ENCODE data around the gene TRPM4. TPM values are rescaled to one million over a fixed set of nuclear protein-coding genes. Genes with fewer than 3 reads are reported as not detected.
A peak's percentile ranks its signal among the peaks of the same experiment; 100 is the strongest.

Gene TRPM4
- total RNA-seq, 1 experiment from 2014 or later: 30.0 TPM

DNA sequence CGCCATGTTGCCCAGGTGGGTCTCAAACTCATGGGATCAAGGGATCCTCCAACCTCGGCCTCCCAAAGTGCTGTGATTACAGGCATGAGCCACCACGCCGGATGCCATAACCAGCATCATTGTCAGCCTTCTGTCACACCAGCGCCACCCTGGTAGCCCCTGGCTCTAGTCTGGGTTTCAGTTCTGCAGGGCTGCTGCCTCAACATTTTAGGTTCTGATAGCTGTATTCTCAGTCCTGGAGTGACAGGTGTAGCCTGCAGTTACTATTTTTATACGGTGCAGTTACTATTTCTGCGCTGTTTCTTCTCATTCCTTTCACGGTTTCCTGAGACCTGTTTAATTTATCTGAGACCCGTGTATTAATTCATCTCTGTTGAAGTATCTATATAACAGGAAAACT is 57.1 kb downstream of the TRPM4 start:
- Histone ChIP-seq H3K27ac (ENCODE audit: low read length) (no peak overlapping the region), H3K9me2 (replicated peaks; ENCODE audit: low read length) (no peaks in the 10 kb centered on the region), H3K9ac (ENCODE audit: low read length) (no peak overlapping the region), H2AFZ (ENCODE audit: low read length) (no peak overlapping the region), H3K9me3 (ENCODE audit: low read length) (no peaks in the 10 kb centered on the region), H3K4me1 (ENCODE audit: insufficient read depth, low read length) (0 out of 2 replicates have a peak, but pooled peaks cover 10% of the 10 kb centered on the region), H3F3A (ENCODE audit: low read length, unreplicated experiment) (no peaks in the 10 kb centered on the region), H3K27me3 (ENCODE audit: low read length) (no peaks in the 10 kb centered on the region), H4K20me1 (ENCODE audit: low read length) (no peaks in the 10 kb centered on the region), H3K4me3 (ENCODE audit: low read length) (no peak overlapping the region), H3K36me3 (ENCODE audit: low read depth, low read length) (no peaks in the 10 kb centered on the region), H3K79me2 (ENCODE audit: low read length) (no peaks in the 10 kb centered on the region), H3K4me2 (ENCODE audit: low read length) (no peak overlapping the region)
- ChIA-PET POLR2A (ENCODE audit: unreplicated experiment) (no interaction called here), CTCF (no interaction called here)
- no peak for TF ChIP-seq EZH2phosphoT487 (IDR thresholded peaks at IDR 0.05; ENCODE audit: borderline replicate concordance, low read length)
- TF ChIP-seq EZH2 (IDR thresholded peaks at IDR 0.05; ENCODE audit: low read length, unreplicated experiment): no peak
- TF ChIP-seq, protein P1, sequence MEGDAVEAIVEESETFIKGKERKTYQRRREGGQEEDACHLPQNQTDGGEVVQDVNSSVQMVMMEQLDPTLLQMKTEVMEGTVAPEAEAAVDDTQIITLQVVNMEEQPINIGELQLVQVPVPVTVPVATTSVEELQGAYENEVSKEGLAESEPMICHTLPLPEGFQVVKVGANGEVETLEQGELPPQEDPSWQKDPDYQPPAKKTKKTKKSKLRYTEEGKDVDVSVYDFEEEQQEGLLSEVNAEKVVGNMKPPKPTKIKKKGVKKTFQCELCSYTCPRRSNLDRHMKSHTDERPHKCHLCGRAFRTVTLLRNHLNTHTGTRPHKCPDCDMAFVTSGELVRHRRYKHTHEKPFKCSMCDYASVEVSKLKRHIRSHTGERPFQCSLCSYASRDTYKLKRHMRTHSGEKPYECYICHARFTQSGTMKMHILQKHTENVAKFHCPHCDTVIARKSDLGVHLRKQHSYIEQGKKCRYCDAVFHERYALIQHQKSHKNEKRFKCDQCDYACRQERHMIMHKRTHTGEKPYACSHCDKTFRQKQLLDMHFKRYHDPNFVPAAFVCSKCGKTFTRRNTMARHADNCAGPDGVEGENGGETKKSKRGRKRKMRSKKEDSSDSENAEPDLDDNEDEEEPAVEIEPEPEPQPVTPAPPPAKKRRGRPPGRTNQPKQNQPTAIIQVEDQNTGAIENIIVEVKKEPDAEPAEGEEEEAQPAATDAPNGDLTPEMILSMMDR (conservative IDR thresholded peaks at IDR 0.05; ENCODE audit: low read depth, low read length): no peak
- DNase-seq: no peak
- no peak for ATAC-seq
- intact Hi-C loops (cut with micrococcal nuclease): no loop called here
- BruUV-seq (replicated peaks): no TSS peak

DNA sequence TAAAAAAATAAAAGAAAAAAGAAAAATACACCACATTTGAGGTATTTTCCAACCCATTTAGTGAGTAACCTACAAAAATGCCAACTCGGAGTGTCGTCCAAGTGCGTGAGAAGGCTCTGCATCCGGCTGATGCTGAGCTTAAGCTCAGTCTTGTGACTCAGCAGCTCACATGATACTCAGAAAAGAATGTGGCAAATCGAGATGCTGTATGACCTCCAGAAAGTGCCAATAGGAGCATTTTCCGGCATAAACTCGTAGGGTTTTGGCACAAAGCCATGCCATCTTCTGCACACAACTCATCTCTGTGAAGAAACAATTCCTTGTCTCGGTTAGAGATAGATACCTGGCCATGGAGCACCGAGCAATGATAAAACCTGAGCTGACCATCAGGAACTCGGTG is 58.5 kb downstream of the TRPM4 start:
- ChIA-PET POLR2A (ENCODE audit: unreplicated experiment) (no interaction called here), CTCF (no interaction called here)
- no peaks in the 10 kb centered on the region for H3K9me3 ChIP-seq (ENCODE audit: low read length)
- no peaks in the 10 kb centered on the region for H4K20me1 ChIP-seq (ENCODE audit: low read length)
- no peaks in the 10 kb centered on the region for H3F3A ChIP-seq (ENCODE audit: low read length, unreplicated experiment)
- no peaks in the 10 kb centered on the region for H3K36me3 ChIP-seq (ENCODE audit: low read depth, low read length)
- no peak overlapping the region for H2AFZ ChIP-seq (ENCODE audit: low read length)
- TF ChIP-seq EZH2 (IDR thresholded peaks at IDR 0.05; ENCODE audit: low read length, unreplicated experiment) (no peak), EZH2phosphoT487 (IDR thresholded peaks at IDR 0.05; ENCODE audit: borderline replicate concordance, low read length) (no peak)
- TF ChIP-seq, protein P1 (conservative IDR thresholded peaks at IDR 0.05; ENCODE audit: low read depth, low read length): no peak
- peak overlapping the region; percentile 27; the same call in 1 of the 2 replicates for H3K27ac ChIP-seq (ENCODE audit: low read length)
- H3K9me2 ChIP-seq (replicated peaks; ENCODE audit: low read length): no peaks in the 10 kb centered on the region
- intact Hi-C loops (cut with micrococcal nuclease): no loop called here
- H3K9ac ChIP-seq (ENCODE audit: low read length): no peak overlapping the region
- H3K4me1 ChIP-seq (ENCODE audit: insufficient read depth, low read length): 0 out of 2 replicates have a peak, but pooled peaks cover 10% of the 10 kb centered on the region
- H3K27me3 ChIP-seq (ENCODE audit: low read length): no peaks in the 10 kb centered on the region
- no peaks in the 10 kb centered on the region for H3K79me2 ChIP-seq (ENCODE audit: low read length)
- ATAC-seq (peak; percentile 68), DNase-seq (peak; percentile 86)
- H3K4me3 ChIP-seq (ENCODE audit: low read length): no peak overlapping the region
- TSS peak; percentile 31 for BruUV-seq (replicated peaks)
- no peak overlapping the region for H3K4me2 ChIP-seq (ENCODE audit: low read length)

DNA sequence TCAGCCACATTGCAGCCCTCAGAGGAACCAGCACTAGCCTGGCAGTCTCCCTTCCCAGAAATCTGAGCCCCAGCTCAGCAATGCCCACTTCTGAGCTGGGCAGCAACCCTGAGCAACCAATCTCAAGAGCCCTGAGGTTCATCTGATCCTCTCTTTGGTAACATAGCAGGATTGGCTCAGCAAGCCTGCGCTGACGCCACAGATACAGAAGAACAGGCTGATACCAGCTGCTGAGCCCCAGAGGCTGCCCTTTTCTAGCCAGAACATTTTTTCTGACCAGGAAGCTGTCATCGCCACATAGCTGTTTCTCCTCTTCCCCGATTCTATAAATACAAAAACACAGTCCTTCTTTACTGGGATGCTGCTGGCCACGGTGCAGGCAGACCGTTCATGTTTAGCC is 59.8 kb downstream of the TRPM4 start:
- Histone ChIP-seq H3K27ac (ENCODE audit: low read length) (no peak overlapping the region), H3K4me1 (ENCODE audit: insufficient read depth, low read length) (0 out of 2 replicates have a peak, but pooled peaks cover 5% of the 10 kb centered on the region), H3K79me2 (ENCODE audit: low read length) (no peaks in the 10 kb centered on the region), H3K9ac (ENCODE audit: low read length) (no peak overlapping the region), H3K4me2 (ENCODE audit: low read length) (no peak overlapping the region), H4K20me1 (ENCODE audit: low read length) (no peaks in the 10 kb centered on the region), H3K4me3 (ENCODE audit: low read length) (no peak overlapping the region), H3K27me3 (ENCODE audit: low read length) (no peaks in the 10 kb centered on the region), H3F3A (ENCODE audit: low read length, unreplicated experiment) (no peaks in the 10 kb centered on the region), H3K36me3 (ENCODE audit: low read depth, low read length) (no peaks in the 10 kb centered on the region), H3K9me2 (replicated peaks; ENCODE audit: low read length) (no peaks in the 10 kb centered on the region), H3K9me3 (ENCODE audit: low read length) (no peaks in the 10 kb centered on the region), H2AFZ (ENCODE audit: low read length) (no peak overlapping the region)
- ChIA-PET CTCF (interaction anchor here (1.3 kb wide), 1 partner anchor 120 kb away, joined by 3 read pairs; no protein-coding TSS in a partner anchor), POLR2A (ENCODE audit: unreplicated experiment) (no interaction called here)
- intact Hi-C loops (cut with micrococcal nuclease): no loop called here
- TF ChIP-seq, protein P1 (conservative IDR thresholded peaks at IDR 0.05; ENCODE audit: low read depth, low read length): no peak
- TF ChIP-seq EZH2phosphoT487 (IDR thresholded peaks at IDR 0.05; ENCODE audit: borderline replicate concordance, low read length): no peak
- no peak for TF ChIP-seq EZH2 (IDR thresholded peaks at IDR 0.05; ENCODE audit: low read length, unreplicated experiment)
- BruUV-seq (replicated peaks): no TSS peak
- no peak for DNase-seq
- ATAC-seq: peak; percentile 46

All from PC-3 (cell line).